GDM1 (cell line): ENCODE data around the gene RTF1.
"Not testable (repeated sequence)": the region's sequence is repeated elsewhere in the genome, so short reads cannot be mapped to it uniquely, and the experiment has no call there.

ENCODE experiments used
- DNase-seq: peaks from one replicate; lab custom pipeline; 2025; lab: John Stamatoyannopoulos, UW

Gene RTF1

GRCh38 chr15:41437448-41437847 is 20.6 kb downstream of the RTF1 start:
- DNase-seq, result no peak

GRCh38 chr15:41438206-41438605 is 21.3 kb downstream of the RTF1 start:
- DNase-seq, result no peak

- DNase-seq, result not testable (repeated sequence)
Observed at GRCh38 chr15:41438745-41439144, 21.9 kb downstream of the RTF1 start.

- DNase-seq, result no peak
Observed at GRCh38 chr15:41443275-41443674, 26.4 kb downstream of the RTF1 start.

GRCh38 chr15:41445399-41445798 is 28.5 kb downstream of the RTF1 start:
- no peak for DNase-seq

- no peak for DNase-seq
Observed at GRCh38 chr15:41462084-41462795, 45.3 kb downstream of the RTF1 start.

- DNase-seq, result no peak
Observed at GRCh38 chr15:41464889-41465580, 48.1 kb downstream of the RTF1 start.

GRCh38 chr15:41465822-41466421 is 49.0 kb downstream of the RTF1 start:
- DNase-seq, result peak; percentile 1

- no peak for DNase-seq
Observed at GRCh38 chr15:41466711-41467110, 49.8 kb downstream of the RTF1 start.

- not testable (repeated sequence) for DNase-seq
Observed at GRCh38 chr15:41469644-41470043, 52.7 kb downstream of the RTF1 start.

- DNase-seq, result no peak
Observed at GRCh38 chr15:41473418-41473817, 56.5 kb downstream of the RTF1 start.

GRCh38 chr15:41474436-41474835 is 57.5 kb downstream of the RTF1 start:
- DNase-seq, result no peak

GRCh38 chr15:41474941-41475340 is 58.0 kb downstream of the RTF1 start:
- DNase-seq, result no peak

- DNase-seq, result no peak
Observed at GRCh38 chr15:41476416-41477048, 59.6 kb downstream of the RTF1 start.

GRCh38 chr15:41480396-41481140 is 63.7 kb downstream of the RTF1 start:
- no peak for DNase-seq

- no peak for DNase-seq
Observed at GRCh38 chr15:41482110-41482877, 65.4 kb downstream of the RTF1 start.

- DNase-seq, result no peak
Observed at GRCh38 chr15:41483115-41483514, 66.2 kb downstream of the RTF1 start.

- DNase-seq, result no peak
Observed at GRCh38 chr15:41483519-41483918, 66.6 kb downstream of the RTF1 start.

- DNase-seq, result no peak
Observed at GRCh38 chr15:41484937-41485625, 68.2 kb downstream of the RTF1 start.

- DNase-seq, result no peak
Observed at GRCh38 chr15:41486286-41486685, 69.4 kb downstream of the RTF1 start.

GRCh38 chr15:41487381-41487780 is 70.5 kb downstream of the RTF1 start:
- no peak for DNase-seq
